Frontal cortex (tissue), 4 donors: ENCODE data around the gene PKP1. TPM values are rescaled to one million over a fixed set of nuclear protein-coding genes. Genes with fewer than 3 reads are reported as not detected.
A peak's percentile ranks its signal among the peaks of the same experiment; 100 is the strongest.

ENCODE experiments used
- DNase-seq, 2 donors: peaks; one replicate each; pipeline ENCODE4 v3.0.0; 2012; ENCODE audit warnings: low spot score in 2 of 2
- FAIRE-seq: peaks from 2 replicates; lab custom pipeline; 2012; peaks lifted over from hg19 to GRCh38; lab: Jason Lieb, UNC
- total RNA-seq: library from RNA; depleted of rRNA; stranded (reverse); fragments of >200 nt; gene quantifications from one replicate; pipeline ENCODE4 v1.2.3, GENCODE V29; 2014
- donor health status: control.
- donor health status: control.
- donor health status: control.

PKP1 gene
- total RNA-seq, 1 donor from 2014 or later, result under 0.01 TPM

GRCh38 chr1:201359031-201359872 is 75.9 kb downstream of the PKP1 start:
- DNase-seq, result no peak
- FAIRE-seq, result no peak

DNA sequence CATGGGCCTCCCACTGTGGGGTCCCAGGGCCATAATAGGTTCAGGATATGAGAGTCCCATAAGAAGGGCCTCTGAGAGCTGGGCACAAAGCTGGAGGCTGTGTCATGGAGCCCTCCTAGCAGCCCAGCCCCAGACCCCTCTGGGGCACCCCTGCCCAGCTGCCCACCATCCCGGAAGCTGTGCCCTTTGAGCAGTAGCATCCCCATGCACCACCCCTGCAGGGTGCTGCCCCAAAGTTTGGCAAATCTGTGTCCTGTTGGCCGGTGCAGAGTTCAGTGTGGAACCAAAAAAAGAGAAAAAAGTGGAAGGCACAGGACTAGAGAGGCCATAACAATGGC is 76.5 kb downstream of the PKP1 start:
- DNase-seq (no peak), FAIRE-seq (no peak)

GRCh38 chr1:201360486-201360885 is 77.2 kb downstream of the PKP1 start:
- FAIRE-seq (no peak), DNase-seq (no peak)

DNA sequence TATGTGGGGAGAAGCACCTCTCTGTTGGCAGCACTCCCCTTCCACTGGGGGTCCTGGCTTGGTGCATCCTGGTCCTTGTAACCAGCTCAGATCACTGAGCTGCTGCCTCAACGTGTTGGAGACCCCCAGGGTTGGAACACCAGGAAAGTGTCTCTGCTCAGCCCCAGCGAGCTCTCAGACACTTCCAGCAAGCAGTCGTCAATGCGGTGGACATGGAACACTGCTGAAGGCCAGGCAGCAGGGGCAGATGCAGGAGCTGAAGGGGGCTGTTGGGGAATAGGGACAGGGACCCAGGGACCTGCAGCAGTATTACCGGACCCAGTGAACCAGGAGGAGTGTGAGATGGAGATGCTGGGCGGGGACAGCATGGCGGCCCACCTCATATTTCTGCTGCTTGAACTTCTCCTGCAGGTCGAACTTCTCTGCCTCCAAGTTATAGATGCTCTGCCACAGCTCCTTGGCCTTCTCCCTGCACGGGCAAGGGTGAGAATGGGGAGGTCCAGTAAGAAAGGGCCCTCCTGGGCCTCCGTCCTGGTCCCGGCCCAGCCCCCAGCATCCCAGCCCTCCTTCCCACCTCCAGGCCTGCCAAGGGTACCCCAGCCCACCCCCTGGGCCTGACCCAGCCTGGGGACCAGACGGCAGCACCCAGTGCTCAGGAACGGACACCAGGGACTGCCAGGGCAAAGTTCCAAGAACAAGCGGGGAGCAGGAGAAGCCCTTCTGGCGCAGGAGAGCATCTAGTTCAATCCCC is 77.8 kb downstream of the PKP1 start:
- DNase-seq (no peak), FAIRE-seq (no peak)

GRCh38 chr1:201361652-201362504 is 78.6 kb downstream of the PKP1 start:
- DNase-seq, result peak; percentile 69 to 87
- no peak for FAIRE-seq

DNA sequence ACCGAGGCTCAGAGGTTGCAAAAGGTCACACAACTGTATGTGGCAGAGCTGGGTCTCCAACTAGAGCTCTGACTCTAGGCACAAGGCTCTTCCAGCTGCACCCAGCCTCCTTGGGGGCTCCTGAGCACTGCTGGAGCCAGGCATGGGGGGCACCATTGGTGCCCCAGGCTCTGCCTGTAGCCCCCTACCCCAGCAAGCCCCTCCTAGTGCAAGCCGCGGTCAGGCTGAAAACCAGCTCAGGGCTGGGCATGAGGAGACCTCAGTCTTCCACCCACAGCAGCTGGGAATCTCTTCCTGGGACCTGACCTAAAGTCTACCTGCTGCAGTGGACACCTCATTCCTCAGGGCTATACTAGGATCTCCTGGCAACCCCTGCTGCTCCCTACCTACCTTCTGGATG is 79.6 kb downstream of the PKP1 start:
- FAIRE-seq (no peak), DNase-seq (no peak)

DNA sequence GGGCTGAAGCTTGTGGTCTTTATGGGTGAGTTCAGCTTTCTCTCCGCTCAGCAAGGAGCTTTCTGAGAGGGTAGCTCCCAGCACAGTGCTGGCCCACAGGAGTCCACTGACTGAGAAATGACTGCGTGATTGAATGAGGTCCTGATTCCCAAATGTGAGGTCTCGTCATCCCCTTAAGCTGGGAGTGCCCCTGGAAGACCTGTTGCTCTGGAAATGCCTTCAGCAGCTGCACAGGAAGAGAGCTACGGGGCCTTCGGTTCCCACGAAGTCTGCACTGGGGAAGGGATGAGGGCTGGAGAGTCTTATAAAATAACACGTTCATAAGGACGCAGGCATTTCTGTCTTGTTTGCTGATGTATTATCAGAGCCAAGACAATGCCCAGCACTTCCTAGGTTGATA is 80.2 kb downstream of the PKP1 start:
- DNase-seq (no peak), FAIRE-seq (no peak)

DNA sequence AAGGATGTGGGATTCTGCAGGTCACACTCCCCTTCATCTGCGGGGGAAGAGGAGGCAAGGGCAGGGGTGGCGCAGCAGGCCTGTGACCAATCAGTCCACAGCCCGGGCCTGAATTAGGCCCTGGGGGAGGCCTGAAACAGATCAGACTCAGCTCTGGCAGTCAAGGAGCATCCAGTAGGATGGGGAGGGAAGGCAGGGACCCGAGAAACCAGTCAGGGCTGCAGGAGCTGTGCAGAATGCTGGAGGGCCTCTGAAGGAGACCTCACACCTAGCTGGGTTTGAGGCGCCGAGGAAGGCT is 81.5 kb downstream of the PKP1 start:
- DNase-seq (no peak), FAIRE-seq (no peak)

GRCh38 chr1:201365251-201365650 is 81.9 kb downstream of the PKP1 start:
- DNase-seq (no peak), FAIRE-seq (no peak)

DNA sequence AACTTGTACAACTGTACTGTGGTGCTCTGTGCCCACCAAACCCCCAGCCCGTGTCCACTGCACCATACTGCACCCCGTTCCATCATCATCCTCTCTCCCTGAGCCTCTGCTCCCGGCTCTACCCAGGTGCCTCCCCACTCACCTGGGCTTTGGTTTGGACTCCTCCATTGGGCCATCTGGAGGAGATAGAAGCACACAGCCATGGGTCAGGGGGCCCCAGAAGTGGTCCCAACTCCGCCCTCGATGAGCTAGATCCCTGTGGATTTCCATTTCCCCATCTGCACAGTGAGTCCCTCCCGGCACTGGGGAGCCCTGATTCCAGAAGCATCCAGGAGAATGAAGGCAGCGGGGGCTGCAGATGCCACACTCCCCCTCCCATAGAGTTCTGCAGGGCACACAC is 83.4 kb downstream of the PKP1 start:
- FAIRE-seq (no peak), DNase-seq (no peak)

- no peak for FAIRE-seq
- no peak for DNase-seq
Observed at GRCh38 chr1:201369209-201369608, 85.9 kb downstream of the PKP1 start.

- no peak for FAIRE-seq
- no peak for DNase-seq
Observed at GRCh38 chr1:201370500-201370899, 87.2 kb downstream of the PKP1 start.

- FAIRE-seq (no peak), DNase-seq (no peak)
Observed at GRCh38 chr1:201371276-201371675, 88.0 kb downstream of the PKP1 start.

DNA sequence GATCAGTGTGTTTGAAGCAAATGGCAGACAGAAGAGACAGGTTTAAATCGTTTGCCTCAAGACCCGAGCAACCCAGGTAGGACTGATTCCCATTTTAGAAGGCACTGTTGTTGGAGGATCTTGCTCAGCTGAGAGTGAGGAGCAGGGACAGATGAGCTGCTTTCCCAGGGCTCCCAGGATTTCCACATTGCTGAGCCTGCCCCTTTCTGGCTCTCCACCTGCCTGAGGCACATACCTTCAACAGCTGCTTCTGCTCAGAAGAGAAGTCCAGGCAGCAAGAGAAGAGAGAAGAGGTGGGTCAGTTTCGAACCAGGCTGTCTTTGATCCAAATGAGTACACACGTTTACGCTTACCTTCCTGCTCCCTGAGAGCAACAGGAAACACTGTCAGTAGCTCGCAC is 88.5 kb downstream of the PKP1 start:
- DNase-seq, result no peak
- FAIRE-seq, result no peak

- FAIRE-seq (no peak), DNase-seq (no peak)
Observed at GRCh38 chr1:201374364-201374763, 91.1 kb downstream of the PKP1 start.

DNA sequence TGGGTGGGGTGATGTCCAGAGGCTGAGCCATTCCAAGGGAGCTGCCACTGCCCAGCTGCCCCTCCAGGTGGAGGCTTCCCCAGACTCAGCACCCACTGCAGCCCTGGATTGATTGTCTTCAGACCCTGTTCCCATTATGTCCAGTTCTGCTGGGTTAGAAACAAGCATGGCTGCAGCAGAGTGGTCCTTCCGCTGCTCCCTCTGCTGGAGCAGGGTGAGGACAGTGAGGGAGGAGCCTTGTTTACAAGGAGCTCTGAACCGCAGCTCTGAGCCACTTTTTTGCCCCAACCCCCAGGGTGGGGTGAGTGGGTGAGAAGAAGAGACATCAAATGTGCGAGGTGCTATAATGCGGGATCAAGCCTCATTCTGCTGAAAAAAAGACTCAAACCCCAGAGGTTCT is 91.9 kb downstream of the PKP1 start:
- no peak for FAIRE-seq
- no peak for DNase-seq

DNA sequence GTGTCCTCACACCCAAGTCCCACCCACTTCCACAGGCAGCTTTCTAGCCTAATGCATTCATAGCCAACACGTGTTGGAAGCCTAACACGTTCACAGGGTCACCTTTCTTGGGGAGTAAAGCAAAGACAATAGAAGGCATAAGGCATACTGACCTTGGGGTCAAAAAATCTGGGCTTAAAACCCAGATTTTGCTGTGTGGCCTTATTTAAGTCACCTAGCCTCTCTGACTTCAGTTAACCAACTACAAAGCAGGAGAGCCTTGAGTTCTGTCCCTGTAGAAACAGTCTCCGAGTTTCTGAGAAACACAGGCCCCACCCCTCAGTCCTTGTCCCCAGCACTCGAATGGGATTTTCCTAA is 92.8 kb downstream of the PKP1 start:
- DNase-seq (no peak), FAIRE-seq (no peak)

- no peak for FAIRE-seq
Observed at GRCh38 chr1:201376464-201377374, 93.4 kb downstream of the PKP1 start.

DNA sequence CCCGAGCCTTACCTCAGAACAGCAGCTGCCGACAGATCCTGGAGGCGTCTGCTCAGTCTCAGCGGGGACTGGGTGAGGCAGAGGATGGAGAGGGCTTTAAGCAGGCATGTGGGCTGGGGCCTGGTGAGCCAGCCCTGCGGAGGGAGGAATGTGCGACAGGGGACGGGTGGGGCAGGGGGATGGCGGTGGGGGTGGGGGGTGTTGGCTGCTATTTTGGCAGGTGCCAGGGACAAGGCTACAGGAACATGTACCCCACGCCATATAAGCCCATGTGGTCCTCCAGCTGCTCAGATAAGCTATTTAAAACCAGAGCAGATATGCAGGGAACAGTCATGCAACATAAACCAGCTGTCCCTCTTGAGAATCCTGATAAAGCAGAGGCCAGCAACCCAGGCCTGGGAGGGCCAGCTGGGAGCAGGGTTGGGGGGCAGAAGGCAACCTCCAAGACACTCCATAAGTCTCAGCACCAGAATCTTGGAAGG is 94.3 kb downstream of the PKP1 start, which contains the start of gene TNNT2:
TNNT2 (minus strand) TSS at position 70 of the 482 bp plus-strand sequence. CDS start 4,426 bp downstream, outside the sequence.
- FAIRE-seq (no peak), DNase-seq (no peak)

More at GRCh38 chr1:201376464-201377374, 93.4 kb downstream of the PKP1 start:
- no peak for DNase-seq
